Caco-2 (cell line): Measurements from ENCODE around the gene KIAA0232. TPM values are rescaled to one million over a fixed set of nuclear protein-coding genes. Genes with fewer than 3 reads are reported as not detected.

Experiments used
- BruUV-seq: library from RNA; stranded (reverse); fragments of 400-500 nt; replicated peaks from 2 replicates; lab custom pipeline; 2021; lab: Mats Ljungman, UMichigan
- CTCF ChIA-PET: fragments of 300-600 bp; sonication (Branson Sonifier 250); formaldehyde crosslinking; loops from one replicate; lab custom pipeline; 2022; ENCODE audit warnings: antibody characterized with exemption; lab: Charles Lee
- POLR2A ChIA-PET: fragments of 300-600 bp; sonication (Branson Sonifier 250); formaldehyde crosslinking; loops from one replicate; lab custom pipeline; 2022; ENCODE audit warnings: antibody characterized with exemption; lab: Charles Lee
- DNase-seq, 2 experiments: peaks; one replicate each; pipeline versions ENCODE4 v3.0.0 to v3.0.0-alpha.2; 2020 to 2022
- H3K27me3 ChIP-seq: replicated peaks from 2 replicates; pipeline ENCODE4 v1.6.0; 2011; ENCODE audit warnings: low read length; ENCODE audit not compliant: control insufficient read depth, insufficient read depth
- H3K36me3 ChIP-seq: 2 replicates; pipeline ENCODE4 v1.5.1; 2011; ENCODE audit warnings: low read length; ENCODE audit not compliant: control insufficient read depth, insufficient read depth
- H3K4me1 ChIP-seq: fragments of 250-450 bp; sonication (Bioruptor Pico); 2 replicates; pipeline ENCODE4 v1.5.1; 2020; ENCODE audit warnings: mild to moderate bottlenecking
- H3K4me3 ChIP-seq: 2 replicates; pipeline ENCODE4 v1.5.1; 2011; ENCODE audit warnings: low read depth, mild to moderate bottlenecking, control low read depth, low read length
- H3K9me3 ChIP-seq: fragments of 250-450 bp; sonication (Bioruptor Pico); 2 replicates; pipeline ENCODE4 v1.5.1; 2020; ENCODE audit warnings: mild to moderate bottlenecking, moderate library complexity
- H3K27ac Mint-ChIP-seq: one replicate; pipeline ENCODE4 v1.8.0; 2022; ENCODE audit warnings: mixed read lengths; ENCODE audit not compliant: unreplicated experiment
- H3K27me3 Mint-ChIP-seq: one replicate; pipeline ENCODE4 v1.8.0; 2022; ENCODE audit warnings: mixed read lengths; ENCODE audit not compliant: insufficient read depth, unreplicated experiment
- H3K36me3 Mint-ChIP-seq: one replicate; pipeline ENCODE4 v1.8.0; 2022; ENCODE audit warnings: mild to moderate bottlenecking, mixed read lengths; ENCODE audit not compliant: insufficient read depth, unreplicated experiment
- H3K4me1 Mint-ChIP-seq: one replicate; pipeline ENCODE4 v1.8.0; 2022; ENCODE audit warnings: low read depth, mixed read lengths; ENCODE audit not compliant: unreplicated experiment
- H3K4me3 Mint-ChIP-seq: one replicate; pipeline ENCODE4 v1.8.0; 2022; ENCODE audit warnings: mild to moderate bottlenecking, moderate library complexity, mixed read lengths; ENCODE audit not compliant: unreplicated experiment
- H3K9me3 Mint-ChIP-seq: one replicate; pipeline ENCODE4 v1.8.0; 2022; ENCODE audit warnings: mixed read lengths; ENCODE audit not compliant: unreplicated experiment
- intact Hi-C: fragments of 100-400 bp; cut with micrococcal nuclease; formaldehyde crosslinking; loops from one replicate; pipeline ENCODE4 v1.10.0; 2022; ENCODE audit not compliant: unreplicated experiment
- total RNA-seq: library from RNA; stranded (reverse); gene quantifications from 2 replicates; pipeline ENCODE4 v1.2.3, GENCODE V29; 2022
- TF ChIP-seq, protein P1 (sequence below), 2 experiments: fragments of 200-600 bp in 1 of 2; IDR thresholded peaks; 1 replicate in 1 of 2; 2 replicates in 1 of 2; pipeline versions ENCODE4 v1.5.1 to v1.8.0; 2011 to 2022; ENCODE audit warnings: antibody characterized with exemption in 1 of 2, control low read depth in 1 of 2, inconsistent platforms in 1 of 2, low read depth in 1 of 2, low read length in 1 of 2, mild to moderate bottlenecking in 1 of 2, moderate library complexity in 1 of 2; ENCODE audit not compliant: insufficient read depth in 1 of 2, severe bottlenecking in 1 of 2, unreplicated experiment in 1 of 2

Gene KIAA0232
- total RNA-seq, 1 experiment from 2014 or later = 19.7 TPM

- no peaks in the 10 kb centered on the region for H3K9me3 ChIP-seq
- no TSS peak for BruUV-seq
- Mint-ChIP-seq H3K9me3 (no peaks in the 10 kb centered on the region), H3K27me3 (no peaks in the 10 kb centered on the region), H3K4me1 (peaks cover 19% of the 10 kb centered on the region), H3K36me3 (no peaks in the 10 kb centered on the region), H3K4me3 (no peak overlapping the region), H3K27ac (peak overlapping the region; percentile 88)
- intact Hi-C loops = no loop called here
- TF ChIP-seq, protein P1, sequence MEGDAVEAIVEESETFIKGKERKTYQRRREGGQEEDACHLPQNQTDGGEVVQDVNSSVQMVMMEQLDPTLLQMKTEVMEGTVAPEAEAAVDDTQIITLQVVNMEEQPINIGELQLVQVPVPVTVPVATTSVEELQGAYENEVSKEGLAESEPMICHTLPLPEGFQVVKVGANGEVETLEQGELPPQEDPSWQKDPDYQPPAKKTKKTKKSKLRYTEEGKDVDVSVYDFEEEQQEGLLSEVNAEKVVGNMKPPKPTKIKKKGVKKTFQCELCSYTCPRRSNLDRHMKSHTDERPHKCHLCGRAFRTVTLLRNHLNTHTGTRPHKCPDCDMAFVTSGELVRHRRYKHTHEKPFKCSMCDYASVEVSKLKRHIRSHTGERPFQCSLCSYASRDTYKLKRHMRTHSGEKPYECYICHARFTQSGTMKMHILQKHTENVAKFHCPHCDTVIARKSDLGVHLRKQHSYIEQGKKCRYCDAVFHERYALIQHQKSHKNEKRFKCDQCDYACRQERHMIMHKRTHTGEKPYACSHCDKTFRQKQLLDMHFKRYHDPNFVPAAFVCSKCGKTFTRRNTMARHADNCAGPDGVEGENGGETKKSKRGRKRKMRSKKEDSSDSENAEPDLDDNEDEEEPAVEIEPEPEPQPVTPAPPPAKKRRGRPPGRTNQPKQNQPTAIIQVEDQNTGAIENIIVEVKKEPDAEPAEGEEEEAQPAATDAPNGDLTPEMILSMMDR (IDR thresholded peaks at IDR 0.05; ENCODE audit: insufficient read depth in 1 of 2, low read depth in 1 of 2, low read length in 1 of 2, severe bottlenecking in 1 of 2, unreplicated experiment in 1 of 2) = no peak
- no peaks in the 10 kb centered on the region for H3K36me3 ChIP-seq
- CTCF ChIA-PET = no interaction called here
- POLR2A ChIA-PET = no interaction called here
- peak in 1 of 2 experiments; percentile 30 for DNase-seq
- peaks cover 27% of the 10 kb centered on the region for H3K4me1 ChIP-seq
- no peak overlapping the region for H3K4me3 ChIP-seq
- H3K27me3 ChIP-seq = no peaks in the 10 kb centered on the region
Observed at GRCh38 chr4:6900181-6900812, 117.8 kb downstream of the KIAA0232 start.

- CTCF ChIA-PET = no interaction called here
- intact Hi-C loops = no loop called here
- no TSS peak for BruUV-seq
Observed at GRCh38 chr4:6900956-6901355, 118.4 kb downstream of the KIAA0232 start.

GRCh38 chr4:6901669-6902317 lies 119.3 kb downstream of the KIAA0232 start:
- TF ChIP-seq, protein P1 (IDR thresholded peaks at IDR 0.05; ENCODE audit: insufficient read depth in 1 of 2, low read depth in 1 of 2, low read length in 1 of 2, severe bottlenecking in 1 of 2, unreplicated experiment in 1 of 2) = no peak
- no peaks in the 10 kb centered on the region for H3K27me3 Mint-ChIP-seq
- Histone ChIP-seq H3K9me3 (no peaks in the 10 kb centered on the region), H3K4me3 (no peak overlapping the region), H3K27me3 (no peaks in the 10 kb centered on the region), H3K36me3 (no peaks in the 10 kb centered on the region), H3K4me1 (peaks cover 27% of the 10 kb centered on the region)
- POLR2A ChIA-PET = no interaction called here
- no TSS peak for BruUV-seq
- H3K9me3 Mint-ChIP-seq = no peaks in the 10 kb centered on the region
- CTCF ChIA-PET = interaction anchor here (0.8 to 0.9 kb wide), 2 partner anchors 10 to 141 kb away, joined by 3 to 4 read pairs; a partner anchor contains a TSS
- intact Hi-C loops = no loop called here
- peaks cover 19% of the 10 kb centered on the region for H3K4me1 Mint-ChIP-seq
- DNase-seq = peak in 1 of 2 experiments; percentile 34
- no peaks in the 10 kb centered on the region for H3K36me3 Mint-ChIP-seq
- H3K4me3 Mint-ChIP-seq = no peak overlapping the region
- peak overlapping the region; percentile 88 for H3K27ac Mint-ChIP-seq

More at GRCh38 chr4:6900956-6901355, 118.4 kb downstream of the KIAA0232 start:
- no peaks in the 10 kb centered on the region for H3K36me3 Mint-ChIP-seq
- peaks cover 19% of the 10 kb centered on the region for H3K4me1 Mint-ChIP-seq
- POLR2A ChIA-PET = no interaction called here
- H3K27ac Mint-ChIP-seq = peak overlapping the region; percentile 88
- no peaks in the 10 kb centered on the region for H3K27me3 ChIP-seq
- H3K4me3 Mint-ChIP-seq = no peak overlapping the region
- no peaks in the 10 kb centered on the region for H3K9me3 Mint-ChIP-seq
- H3K36me3 ChIP-seq = no peaks in the 10 kb centered on the region
- peaks cover 27% of the 10 kb centered on the region for H3K4me1 ChIP-seq
- TF ChIP-seq, protein P1 (IDR thresholded peaks at IDR 0.05; ENCODE audit: insufficient read depth in 1 of 2, low read depth in 1 of 2, low read length in 1 of 2, severe bottlenecking in 1 of 2, unreplicated experiment in 1 of 2) = no peak
- H3K27me3 Mint-ChIP-seq = no peaks in the 10 kb centered on the region
- DNase-seq = no peak
- no peak overlapping the region for H3K4me3 ChIP-seq
- H3K9me3 ChIP-seq = no peaks in the 10 kb centered on the region
